Lower leg skin (tissue), 3 donors: ENCODE data around the gene UBAC2.

Experiments
- CTCF ChIP-seq, 3 donors: fragments of 450-650 bp; IDR thresholded peaks; one replicate each; pipeline ENCODE4 v1.5.1; 2016; ENCODE audit warnings: antibody characterized with exemption in 3 of 3, mild to moderate bottlenecking in 3 of 3, moderate library complexity in 2 of 3
- POLR2A ChIP-seq, 2 donors: fragments of 450-650 bp; IDR thresholded peaks; one replicate each; pipeline ENCODE4 v1.6.1; 2016 to 2017; ENCODE audit warnings: antibody characterized with exemption in 2 of 2, mild to moderate bottlenecking in 1 of 2, moderate library complexity in 1 of 2

- TF ChIP-seq CTCF (IDR thresholded peaks at IDR 0.05) (no peak), POLR2A (IDR thresholded peaks at IDR 0.05) (peak in 1 of 2 donors; percentile 88)
Measured at GRCh38 chr13:99200432-99201167, at the start of gene UBAC2.
